Esophagus squamous epithelium (tissue), 4 donors: Measurements from ENCODE around the gene FKBP8.

ENCODE experiments used
- CTCF ChIP-seq, 6 experiments: fragments of 450-650 bp in 4 of 6; fragments of 200-600 bp in 2 of 6; sonication (generic) in 2 of 6; IDR thresholded peaks; one replicate each; pipeline ENCODE4 v1.5.1; 2016 to 2019; ENCODE audit warnings: antibody characterized with exemption in 6 of 6, mild to moderate bottlenecking in 4 of 6, moderate library complexity in 4 of 6
- POLR2A ChIP-seq, 4 donors: fragments of 450-650 bp; IDR thresholded peaks; one replicate each; pipeline ENCODE4 v1.6.1; 2017; ENCODE audit warnings: antibody characterized with exemption in 4 of 4, mild to moderate bottlenecking in 4 of 4, moderate library complexity in 3 of 4

- TF ChIP-seq POLR2A (IDR thresholded peaks at IDR 0.05) (no peak), CTCF (IDR thresholded peaks at IDR 0.05) (no peak)
Observed at GRCh38 chr19:18496980-18497256, 46.5 kb downstream of the FKBP8 start.
